Epidermal melanocyte (primary cell): ENCODE results near the gene TMEM51.
"Not testable (repeated sequence)": the region's sequence is repeated elsewhere in the genome, so short reads cannot be mapped to it uniquely, and the experiment has no call there.

Experiments used
- DNase-seq: peaks from one replicate; pipeline ENCODE4 v3.0.0; 2011; ENCODE audit warnings: low spot score; ENCODE audit not compliant: insufficient read length

Gene TMEM51

DNA sequence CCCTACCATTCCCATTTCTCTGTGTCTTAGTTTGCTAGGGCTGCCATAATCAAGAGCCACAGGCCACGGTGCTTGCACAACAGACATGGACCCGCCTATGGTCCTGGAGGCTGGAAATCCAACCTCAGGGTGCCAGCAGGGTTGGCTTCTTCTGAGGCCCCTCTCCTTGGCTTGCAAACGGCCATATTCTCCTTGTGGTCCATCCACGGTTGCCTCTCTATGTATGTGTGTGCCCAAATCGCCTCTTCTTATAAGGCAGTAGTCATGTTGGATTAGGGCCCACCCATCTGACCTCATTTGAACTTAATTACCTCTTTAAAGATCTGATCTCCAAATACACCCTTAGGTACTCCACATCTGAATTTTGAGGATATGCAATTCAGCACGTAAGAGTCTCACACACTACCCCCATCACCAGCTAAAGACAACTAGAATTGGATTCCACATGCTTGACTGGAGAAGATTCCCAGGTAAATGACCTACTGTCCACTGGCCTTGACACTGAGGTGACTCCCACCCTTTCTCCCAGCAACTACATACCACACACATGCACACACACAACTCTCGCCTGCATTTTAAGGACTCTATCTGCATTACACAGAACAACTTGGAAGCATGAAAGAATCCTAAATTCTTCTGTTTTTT lies 28.3 kb upstream of the TMEM51 start:
- DNase-seq, result no peak

DNA sequence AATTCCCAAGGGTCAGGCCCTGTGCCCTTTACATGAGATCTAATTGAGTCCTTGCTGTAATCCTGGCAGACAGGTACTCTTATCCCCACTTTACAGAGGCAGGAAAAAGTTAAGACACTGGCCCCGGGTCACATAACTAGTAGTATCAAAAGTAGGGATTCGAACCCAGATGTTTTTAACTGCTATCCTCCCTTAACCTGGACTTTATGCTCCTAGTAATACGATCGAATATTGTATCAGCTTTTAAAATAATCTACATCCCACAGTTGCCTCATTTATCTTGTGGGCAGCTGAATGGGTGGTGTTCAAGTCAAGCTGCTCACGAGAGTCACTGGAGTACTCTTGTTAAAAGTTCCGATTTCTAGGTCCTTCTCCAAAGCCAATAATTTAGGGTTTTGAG lies 25.5 kb upstream of the TMEM51 start:
- no peak for DNase-seq

DNA sequence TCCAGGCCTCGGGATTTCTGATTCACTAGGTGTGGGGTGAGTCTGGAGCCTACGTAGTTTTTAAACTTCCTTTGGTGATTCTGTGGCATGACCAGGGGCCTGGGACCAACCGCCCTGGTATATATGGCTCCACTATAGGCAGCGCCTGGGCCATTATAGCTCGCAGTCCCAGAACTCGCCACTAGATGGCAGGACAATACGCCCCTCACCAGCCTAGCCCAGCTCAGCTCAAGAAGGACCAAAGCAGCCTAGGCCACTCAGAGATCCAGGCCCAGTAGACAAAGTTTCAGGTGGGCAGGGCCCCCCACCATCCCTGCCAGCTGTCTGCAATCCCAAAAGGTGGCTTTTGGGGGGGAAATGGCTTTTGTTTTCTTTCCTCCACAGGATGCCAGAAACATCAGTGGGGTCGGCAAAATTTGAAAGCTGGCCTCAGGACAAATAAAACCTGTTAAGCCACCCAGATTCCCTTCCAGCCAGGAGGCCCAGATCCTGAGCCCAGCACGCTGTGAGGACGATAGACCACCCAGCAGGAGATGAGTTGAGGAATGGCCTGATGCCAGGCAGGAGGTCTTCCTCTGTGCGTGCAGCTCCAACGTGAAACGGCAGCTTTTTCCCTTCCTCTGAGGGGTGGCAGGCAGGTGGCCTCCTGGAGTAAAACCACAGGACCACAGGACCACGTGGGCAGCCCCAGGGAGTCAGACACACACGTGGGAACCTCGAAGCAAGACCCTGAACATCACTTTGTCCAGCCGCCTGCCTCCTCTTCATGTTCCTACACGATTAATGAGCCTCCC lies 24.8 kb upstream of the TMEM51 start:
- peak; percentile 87 for DNase-seq

DNA sequence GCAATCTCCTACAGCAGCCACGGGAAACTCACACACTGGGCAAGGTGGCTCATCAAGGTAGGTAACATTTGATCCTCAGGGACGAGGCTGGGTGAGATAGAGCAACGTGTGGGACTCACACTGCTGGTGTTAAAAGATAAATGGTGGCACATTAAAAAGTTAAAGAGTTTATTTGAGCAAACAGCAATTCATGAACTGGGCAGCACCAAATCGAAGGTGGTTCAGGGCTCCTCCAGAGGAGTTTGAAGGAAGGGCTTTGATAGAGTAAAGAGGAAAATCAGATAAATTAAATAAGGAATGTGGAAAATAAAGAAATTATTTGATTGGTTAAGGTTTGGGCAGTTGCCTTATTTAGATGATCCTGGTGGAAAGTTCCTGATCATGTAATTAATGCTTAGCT lies 23.6 kb upstream of the TMEM51 start:
- DNase-seq, result no peak

DNA sequence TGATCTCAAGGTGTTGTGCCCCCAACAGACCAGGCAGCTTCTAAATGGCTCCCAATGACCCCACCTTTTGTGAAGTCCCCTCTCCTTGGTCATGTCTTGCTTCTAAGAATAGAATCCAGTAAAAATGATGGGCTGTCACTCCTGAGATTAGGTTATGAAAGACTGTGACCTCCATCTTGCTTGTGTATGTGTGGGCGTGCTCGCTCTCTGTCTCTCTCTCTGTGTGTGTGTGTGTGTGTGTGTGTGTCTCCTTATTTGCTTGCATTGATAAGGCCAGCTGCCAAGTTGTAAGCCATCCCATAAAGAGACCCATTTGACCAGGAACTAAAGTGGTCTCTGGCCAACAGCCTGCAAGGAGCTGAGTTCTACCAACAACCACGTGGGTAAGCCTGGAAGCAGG lies 22.9 kb upstream of the TMEM51 start:
- DNase-seq, result no peak

DNA sequence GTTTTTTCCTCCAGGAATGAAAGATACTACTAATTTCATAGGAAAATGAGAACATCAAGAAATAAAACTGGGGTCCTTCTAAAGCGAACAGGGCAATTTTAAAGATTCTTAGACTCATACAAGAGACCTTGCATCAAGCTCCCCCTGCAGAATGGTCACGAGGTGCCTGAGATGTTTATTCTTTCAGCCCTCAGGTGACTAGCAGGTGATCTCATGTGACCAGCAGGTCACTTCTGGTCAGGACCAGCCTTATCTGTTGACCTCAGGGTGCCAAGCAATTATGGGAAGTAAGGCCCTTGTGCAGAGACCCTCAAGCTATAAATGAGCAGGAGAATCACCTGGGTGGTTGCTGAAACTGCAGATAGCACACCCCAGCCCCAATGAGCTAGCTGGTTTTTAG lies 20.6 kb upstream of the TMEM51 start:
- no peak for DNase-seq

DNA sequence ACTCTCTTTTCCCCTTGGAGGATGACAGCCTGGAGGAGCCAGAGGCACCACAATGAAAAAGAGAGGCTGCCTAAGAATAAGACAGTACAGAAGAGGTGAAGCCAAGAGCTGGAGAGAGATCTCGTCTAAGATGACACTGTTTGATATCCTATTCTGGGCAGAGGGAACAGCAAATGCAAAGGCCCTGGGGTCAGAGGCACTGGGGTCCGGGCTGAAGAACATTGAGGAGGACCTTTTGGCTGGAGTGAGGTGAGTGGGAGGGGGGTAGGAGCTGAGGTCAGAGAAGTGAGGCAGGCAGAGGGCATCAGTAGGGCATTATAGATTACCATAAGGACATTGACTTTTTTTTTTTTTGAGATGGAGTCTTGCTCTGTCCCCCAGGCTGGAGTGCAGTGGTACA lies 19.3 kb upstream of the TMEM51 start:
- DNase-seq, result no peak

DNA sequence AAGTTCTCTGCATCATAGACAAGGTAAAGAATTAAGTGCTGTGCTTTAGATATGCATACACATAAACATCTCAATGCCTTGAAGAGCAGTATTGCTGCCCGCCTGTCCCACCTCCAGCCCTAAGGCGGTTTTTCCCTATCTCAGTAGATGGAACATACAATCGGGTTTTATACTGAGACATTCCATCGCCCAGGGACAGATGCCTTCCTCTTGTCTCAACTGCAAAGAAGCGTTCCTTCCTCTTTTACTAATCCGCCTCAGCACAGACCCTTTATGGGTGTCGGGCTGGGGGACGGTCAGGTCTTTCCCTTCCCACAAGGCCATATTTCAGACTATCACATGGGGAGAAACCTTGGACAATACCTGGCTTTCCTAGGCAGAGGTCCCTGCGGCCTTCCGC lies 17.9 kb upstream of the TMEM51 start:
- DNase-seq, result not testable (repeated sequence)

DNA sequence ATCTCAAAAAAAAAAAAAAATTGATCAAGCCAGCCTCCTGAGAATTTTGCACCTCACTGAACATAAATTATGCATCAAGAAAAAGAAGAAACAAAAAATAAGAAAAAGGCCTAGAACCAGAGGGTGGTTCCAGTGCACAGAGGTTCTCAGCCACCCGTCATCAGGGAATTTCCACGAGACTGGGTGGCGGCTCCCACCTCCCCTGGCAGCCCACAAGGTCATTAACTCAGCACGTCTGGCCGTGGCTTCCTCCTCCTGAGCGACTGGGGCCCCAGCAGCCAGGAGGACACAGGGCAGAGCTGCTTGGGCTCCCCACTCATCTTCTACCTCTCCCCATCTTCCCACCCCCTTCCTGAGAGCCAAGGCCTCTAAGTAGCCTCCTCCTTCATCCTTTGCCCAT lies 15.7 kb upstream of the TMEM51 start:
- no peak for DNase-seq

DNA sequence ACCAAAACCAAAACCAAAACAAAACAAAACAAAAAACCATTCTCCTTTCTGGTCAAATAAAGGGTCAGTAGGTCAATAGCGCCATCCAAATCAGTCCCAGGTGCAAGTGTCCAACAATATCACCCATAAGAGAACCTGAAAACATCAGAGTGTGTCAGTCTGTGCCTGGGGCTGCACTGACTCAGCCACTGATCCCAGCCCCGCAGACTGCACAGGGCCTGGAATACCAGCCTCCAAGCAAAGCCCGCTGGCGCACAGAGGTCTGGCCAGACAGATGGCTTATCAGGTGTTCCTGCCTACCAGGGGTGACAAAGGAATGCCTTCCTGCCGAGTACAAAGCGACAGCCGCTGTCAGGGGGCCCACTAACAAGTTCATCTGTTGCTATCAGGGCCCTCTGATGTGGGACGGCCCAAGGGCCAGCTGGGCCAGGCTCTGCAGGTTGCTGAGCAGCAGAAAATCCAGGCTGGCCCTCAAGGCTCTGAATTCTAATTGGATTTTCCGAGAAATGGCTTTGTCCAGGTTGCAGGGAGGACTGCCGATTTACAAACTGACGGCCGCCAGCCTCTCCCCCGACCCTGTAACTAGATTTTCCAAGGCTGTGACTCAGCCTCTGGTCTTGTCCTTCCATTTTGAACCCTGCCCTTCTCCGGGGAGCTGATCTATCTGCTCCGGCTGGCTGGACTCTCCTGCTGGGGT lies 13.7 kb upstream of the TMEM51 start:
- DNase-seq, result no peak

DNA sequence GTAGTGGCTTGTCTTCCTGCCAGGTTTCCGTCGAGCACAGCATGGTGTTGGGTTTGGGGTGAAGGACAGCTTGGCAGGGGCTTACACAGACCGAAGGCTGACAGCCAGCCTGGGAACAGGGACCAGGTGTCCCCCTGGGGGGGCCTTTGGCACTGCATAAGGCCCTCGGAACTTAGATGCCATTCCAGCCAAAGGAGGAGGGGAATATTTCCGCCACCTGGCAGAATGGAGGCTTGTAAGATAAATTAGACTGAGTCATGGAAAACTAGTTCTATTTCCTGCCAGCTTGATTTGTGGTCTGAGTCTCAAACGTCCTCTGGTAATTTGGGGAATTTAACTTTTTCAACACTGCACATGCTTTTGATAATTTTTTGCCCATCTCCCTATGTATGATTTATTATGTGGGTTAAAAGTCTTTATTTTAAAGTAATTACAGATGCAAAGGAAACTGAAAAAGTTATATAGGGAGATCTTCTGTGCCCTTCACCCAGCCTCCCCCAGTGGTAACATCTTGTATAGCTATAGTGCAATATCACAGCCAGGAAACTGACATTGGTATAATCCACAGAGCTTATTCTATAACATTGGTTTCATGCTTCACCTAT lies 11.5 kb upstream of the TMEM51 start:
- no peak for DNase-seq

DNA sequence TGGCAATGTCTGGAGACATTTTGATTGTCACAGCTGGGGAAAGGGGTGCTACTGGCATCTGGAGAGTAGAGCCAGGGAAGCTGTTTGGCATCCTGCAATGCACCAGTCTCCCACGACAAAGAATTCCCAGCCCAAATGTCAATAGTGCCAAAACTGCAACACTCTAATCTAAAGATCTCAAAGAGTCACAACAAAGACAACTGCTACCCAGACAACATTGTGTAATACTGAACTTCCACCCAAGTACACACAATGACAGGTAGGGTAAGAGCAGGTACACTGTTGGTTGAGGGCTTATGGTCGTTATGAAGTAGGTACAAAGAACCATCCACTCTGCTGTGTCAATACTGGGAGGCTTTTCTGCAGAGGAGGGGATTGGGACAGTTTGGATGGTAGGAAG lies 8.2 kb upstream of the TMEM51 start:
- no peak for DNase-seq

DNA sequence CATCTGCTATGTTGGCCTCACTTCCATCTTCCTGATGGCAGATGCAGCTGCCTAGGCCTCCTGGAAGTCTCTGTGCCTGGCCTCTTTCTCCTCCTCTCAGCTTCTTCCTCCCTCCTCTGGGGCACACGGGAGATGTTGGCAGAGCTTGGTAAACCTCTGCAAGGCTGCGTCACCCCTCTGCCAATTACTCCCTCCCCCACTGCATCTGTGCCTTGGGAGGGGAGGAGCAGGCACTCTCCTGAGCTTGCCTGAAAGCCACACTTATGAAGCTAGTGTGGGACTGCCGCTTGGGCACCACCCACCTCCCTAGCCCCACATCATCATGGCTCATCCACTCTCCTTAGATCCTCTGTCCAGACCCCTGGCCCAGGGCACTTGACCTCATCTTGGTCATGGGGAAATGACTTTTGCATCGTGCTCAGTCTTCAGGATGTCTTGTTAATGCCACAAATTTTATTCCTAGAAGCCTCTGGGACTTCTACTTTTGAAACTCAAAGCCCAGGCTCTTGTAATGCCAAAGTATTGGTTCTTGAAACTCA lies 7.3 kb upstream of the TMEM51 start:
- DNase-seq, result no peak

DNA sequence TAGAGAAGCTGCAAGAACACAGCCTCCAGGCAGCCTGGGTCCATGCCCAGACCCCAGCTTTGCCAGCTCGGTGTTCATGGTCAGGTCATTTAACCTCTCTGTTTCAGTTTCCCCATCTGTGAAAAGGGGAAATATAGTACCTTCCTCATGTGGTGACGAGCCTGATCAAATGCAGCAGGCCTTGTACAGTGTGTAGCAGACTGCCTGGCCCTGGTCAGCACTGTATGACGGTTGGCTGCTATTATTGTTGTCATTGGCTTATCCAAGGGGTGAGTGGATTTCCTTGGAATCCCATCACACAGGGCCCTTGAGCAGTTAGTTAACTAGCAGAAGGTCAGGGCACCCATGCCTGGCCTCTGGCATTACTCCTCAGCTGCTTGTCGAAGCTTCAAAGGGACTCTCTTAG lies 6.6 kb upstream of the TMEM51 start:
- no peak for DNase-seq

DNA sequence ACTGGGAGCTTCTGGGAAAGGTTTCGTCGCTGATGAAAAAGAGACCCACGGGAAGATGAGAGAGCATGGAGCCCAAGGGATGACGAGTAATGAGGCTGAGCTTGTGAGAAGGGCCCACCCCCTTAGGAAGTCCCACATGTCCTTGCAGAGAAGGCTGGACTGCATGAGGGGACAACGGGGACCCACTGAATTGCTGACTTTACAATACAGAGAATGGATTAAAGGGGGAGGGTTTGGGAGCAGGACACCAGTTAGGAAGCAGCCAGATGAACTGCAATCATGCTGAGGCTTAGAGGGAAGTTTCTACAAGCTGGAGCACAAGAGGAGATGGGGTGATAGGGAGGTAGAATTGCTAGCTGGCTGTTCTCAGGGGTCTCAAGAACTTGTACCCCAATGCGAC lies 5.5 kb upstream of the TMEM51 start:
- no peak for DNase-seq

DNA sequence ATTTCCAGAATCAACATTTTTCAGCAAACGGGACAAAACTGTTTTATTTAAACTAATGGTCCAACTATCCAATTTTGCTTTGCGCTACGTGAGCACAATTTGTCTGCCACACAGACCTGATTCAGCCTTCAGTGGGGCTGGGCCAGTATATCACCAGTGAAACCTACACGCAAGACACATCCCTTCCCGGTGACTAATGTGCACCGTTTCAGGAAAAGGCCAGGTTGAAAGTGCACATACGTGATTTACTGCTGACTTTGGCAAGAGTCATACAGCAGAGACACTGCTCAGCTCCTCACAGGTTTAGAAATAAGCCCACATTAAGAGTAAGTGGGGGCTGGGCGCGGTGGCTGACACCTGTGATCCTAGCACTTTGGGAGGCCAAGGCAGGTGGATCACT lies 5.1 kb upstream of the TMEM51 start:
- DNase-seq, result no peak

DNA sequence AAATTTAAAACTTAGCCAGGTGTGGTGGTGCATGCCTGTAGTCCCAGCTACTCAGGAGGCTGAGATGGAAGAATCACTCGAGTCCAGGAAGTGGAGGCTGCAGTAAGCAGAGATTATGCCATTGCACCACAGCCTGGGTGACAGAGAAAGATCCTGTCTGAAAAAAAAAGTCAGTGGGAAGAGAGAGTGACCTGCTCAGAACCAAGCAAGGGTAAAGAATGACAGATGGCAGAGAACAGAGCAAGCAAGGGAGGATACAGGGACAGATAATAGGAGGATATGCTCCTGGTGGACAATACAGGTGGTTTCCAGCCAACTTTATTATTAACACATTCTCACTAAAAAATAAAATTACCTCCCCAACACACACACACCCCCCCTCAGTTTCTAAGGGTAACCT lies 4.6 kb upstream of the TMEM51 start:
- DNase-seq, result no peak

DNA sequence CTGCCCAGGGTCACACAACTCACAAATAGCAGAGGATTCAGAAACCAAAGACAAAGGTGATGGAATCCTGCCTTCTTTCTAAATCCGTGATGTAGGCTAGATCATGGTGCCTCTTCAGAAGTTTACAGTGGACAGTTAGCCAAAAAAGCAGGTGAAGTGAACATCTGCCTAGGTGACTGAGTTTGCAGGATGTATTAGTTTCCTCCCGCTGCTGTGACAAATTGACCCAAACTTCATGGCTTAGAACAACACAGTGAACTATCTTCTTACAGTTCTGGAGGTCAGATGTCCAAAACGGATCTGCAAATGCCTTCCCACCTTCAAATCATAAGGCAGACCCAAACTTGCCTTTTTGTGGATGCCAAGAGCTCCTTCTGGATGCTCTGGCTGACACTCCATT lies 3.2 kb upstream of the TMEM51 start:
- DNase-seq, result no peak

DNA sequence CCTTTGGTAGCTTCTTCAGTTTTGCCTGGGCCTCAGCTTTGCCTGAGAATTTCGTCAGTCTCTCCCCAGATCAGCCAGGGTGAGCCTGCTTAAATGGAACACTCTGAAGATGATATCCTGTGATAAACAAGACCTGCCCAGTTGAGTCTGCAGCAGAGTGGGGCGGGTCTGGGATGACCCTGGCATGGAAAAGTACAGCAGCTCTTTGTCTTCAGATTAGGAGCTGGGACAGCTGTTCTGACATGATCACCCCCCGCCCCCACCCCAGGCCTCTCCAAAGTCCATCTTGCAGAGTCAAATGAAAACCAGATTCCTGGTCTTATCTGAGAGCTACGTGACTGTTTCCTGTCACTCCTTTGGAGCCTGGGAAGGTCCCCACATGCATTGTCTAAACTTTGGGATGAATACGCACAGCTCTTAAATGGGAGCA lies 2.2 kb upstream of the TMEM51 start:
- DNase-seq, result no peak

DNA sequence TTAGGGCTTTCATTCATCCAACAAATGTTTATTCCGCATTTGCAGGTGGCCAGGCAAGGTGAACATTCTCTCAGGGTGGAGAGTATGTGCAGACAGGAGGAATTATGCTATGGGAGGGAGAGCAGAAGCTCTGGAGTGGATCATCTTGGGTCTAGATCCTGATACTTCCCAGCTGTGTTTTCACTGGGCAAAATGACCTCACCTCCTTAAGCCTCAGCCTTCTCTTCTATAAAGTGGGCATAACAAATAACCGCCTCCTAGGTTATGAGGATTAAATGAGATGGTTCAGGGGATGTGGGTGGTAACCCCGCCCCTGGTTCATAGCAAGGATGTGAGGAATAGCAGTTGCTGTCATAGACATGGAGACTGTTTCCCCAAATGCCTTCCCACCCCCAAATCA lies 1.7 kb upstream of the TMEM51 start:
- DNase-seq, result no peak

DNA sequence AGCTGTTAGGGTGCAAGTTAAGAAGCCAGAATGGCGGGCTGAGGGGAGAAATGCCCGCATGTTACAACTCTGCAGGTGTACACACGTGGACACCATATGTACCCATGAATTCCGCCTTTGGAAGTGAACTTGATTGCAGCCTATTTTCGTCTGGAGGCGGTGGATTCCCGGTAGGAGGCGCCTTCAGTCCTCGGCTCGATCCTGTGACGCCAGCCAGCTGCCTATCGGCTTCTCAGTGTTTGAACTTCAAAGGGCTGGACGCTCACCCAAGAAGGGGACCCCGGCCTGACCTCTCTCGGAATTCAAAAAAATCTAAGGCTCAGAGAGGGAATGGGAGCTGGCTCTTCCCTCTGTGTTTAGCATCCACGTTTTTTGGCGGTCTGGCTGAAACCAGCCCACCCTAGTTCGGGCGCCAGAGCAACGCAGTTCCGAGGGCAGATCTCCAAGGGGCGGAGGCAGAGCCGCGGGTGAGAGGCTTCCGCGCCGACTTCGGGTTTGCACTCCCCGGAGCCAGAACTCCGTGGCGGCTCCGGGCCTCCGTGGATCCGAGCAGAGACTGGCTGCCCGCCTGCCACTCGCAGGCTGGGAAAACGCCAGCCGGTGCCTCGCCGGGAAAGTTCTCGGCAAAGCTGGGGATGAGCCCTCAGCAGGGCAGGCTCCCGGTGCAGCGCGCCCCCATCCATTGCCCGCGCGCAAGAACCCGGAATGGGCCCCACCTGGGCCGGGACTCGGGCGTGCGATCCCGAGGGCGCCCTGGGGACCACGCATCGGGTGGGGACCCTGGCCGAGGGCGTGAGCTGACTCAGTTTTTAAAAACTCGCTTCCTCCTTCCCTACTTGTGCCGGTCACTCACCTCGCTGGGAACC lies 996 bp upstream of the TMEM51 start:
- peak; percentile 80 for DNase-seq
